Measurements from ENCODE around the gene RORC.

DNA sequence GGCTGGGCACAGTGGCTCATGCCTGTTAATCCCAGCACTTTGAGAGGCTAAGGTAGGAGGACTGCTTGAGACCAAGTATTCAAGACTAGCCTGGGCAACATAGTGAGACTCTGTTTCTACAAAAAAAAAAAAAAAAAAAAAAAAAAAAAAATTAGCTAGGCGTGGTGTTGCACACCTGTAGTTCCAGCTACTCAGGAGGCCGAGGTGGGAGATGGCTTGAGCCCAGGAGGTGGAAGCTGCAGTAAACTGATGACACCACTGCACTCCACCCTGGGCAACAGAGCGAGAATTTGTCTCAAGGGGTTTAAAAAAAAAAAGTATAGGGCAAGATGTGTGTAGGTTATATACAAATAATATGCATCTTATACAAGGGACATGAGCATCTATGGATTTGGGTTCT, 43.9 kb downstream of the RORC start:
- no peak for TF ChIP-seq CTCF (IDR thresholded peaks at IDR 0.05 in 2 of 3, conservative IDR thresholded peaks at IDR 0.05 in 1 of 3; ENCODE audit: borderline replicate concordance in 1 of 3, insufficient read depth in 1 of 3, low read depth in 2 of 3, low read length in 2 of 3)
- TF ChIP-seq EGR1 (IDR thresholded peaks at IDR 0.05; ENCODE audit: low read depth), result no peak
- TF ChIP-seq REST (IDR thresholded peaks at IDR 0.05; ENCODE audit: low read depth), result no peak
- no peak for TF ChIP-seq EZH2 (IDR thresholded peaks at IDR 0.05)
- TF ChIP-seq POLR2A (IDR thresholded peaks at IDR 0.05; ENCODE audit: borderline replicate concordance, extremely low read depth, insufficient read depth, insufficient read length), result no peak
- no peak for TF ChIP-seq EZH2phosphoT487 (IDR thresholded peaks at IDR 0.05; ENCODE audit: borderline replicate concordance)
- TF ChIP-seq SRF (IDR thresholded peaks at IDR 0.05; ENCODE audit: low read depth), result no peak
- TF ChIP-seq ATF3 (IDR thresholded peaks at IDR 0.05), result no peak
- TF ChIP-seq, protein P1, sequence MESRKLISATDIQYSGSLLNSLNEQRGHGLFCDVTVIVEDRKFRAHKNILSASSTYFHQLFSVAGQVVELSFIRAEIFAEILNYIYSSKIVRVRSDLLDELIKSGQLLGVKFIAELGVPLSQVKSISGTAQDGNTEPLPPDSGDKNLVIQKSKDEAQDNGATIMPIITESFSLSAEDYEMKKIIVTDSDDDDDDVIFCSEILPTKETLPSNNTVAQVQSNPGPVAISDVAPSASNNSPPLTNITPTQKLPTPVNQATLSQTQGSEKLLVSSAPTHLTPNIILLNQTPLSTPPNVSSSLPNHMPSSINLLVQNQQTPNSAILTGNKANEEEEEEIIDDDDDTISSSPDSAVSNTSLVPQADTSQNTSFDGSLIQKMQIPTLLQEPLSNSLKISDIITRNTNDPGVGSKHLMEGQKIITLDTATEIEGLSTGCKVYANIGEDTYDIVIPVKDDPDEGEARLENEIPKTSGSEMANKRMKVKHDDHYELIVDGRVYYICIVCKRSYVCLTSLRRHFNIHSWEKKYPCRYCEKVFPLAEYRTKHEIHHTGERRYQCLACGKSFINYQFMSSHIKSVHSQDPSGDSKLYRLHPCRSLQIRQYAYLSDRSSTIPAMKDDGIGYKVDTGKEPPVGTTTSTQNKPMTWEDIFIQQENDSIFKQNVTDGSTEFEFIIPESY (IDR thresholded peaks at IDR 0.05; ENCODE audit: extremely low read depth, insufficient replicate concordance, low read length), result no peak
- TF ChIP-seq SIN3A (IDR thresholded peaks at IDR 0.05; ENCODE audit: low read depth), result no peak
